ACHN (cell line): Measurements from ENCODE around the gene JMJD1C.
"Not testable (repeated sequence)": the region's sequence is repeated elsewhere in the genome, so short reads cannot be mapped to it uniquely, and the experiment has no call there.

Source experiments
- DNase-seq: peaks from one replicate; pipeline ENCODE4 v3.0.0-alpha.2; 2015
- in situ Hi-C: cut with HindIII; loops from 2 replicates; pipeline ENCODE4 v1.10.0; 2017; ENCODE audit warnings: low sequenced_read_pairs, low pct_ligation_motif_present, low pct_unique_long_range_greater_than_20kb

Gene JMJD1C

DNA sequence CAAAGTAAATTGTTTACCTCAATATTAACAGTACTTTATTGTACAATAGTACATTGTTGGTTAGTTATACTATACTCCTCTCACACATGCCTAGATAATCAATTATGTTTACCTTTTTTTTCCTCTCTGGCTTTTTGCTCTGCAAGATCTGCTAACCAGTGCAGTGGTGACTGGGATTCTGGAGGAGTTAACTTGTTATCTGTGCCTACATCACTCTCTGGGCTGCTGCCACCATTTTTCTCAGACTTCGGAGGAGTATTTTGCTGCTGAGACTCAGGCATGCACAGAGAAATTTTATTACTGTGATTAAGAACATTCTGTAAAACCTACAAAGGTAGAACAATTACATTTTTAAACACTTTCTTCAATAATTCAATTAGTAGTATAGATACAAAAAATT lies 273.0 kb downstream of the JMJD1C start:
- in situ Hi-C loops: no loop called here
- no peak for DNase-seq

DNA sequence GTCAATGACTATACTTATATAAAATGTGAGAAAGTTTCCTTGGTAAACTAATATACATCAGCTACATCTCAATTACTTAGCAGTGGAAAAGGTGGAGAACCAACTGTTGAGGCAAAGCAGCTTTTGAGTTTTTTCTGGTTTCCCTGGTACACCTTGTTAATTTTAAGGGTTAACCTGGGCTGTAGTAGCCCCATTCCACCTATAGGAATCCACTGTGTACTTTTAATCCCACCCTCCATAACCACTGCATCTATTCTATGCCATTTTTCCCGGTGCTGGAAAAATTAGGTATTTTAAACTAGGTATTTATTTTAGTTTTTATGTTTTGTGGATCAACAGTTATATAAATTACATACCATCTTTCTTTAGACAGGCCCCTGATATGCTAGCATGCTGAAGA lies 290.2 kb downstream of the JMJD1C start:
- in situ Hi-C loops: no loop called here
- DNase-seq: no peak

DNA sequence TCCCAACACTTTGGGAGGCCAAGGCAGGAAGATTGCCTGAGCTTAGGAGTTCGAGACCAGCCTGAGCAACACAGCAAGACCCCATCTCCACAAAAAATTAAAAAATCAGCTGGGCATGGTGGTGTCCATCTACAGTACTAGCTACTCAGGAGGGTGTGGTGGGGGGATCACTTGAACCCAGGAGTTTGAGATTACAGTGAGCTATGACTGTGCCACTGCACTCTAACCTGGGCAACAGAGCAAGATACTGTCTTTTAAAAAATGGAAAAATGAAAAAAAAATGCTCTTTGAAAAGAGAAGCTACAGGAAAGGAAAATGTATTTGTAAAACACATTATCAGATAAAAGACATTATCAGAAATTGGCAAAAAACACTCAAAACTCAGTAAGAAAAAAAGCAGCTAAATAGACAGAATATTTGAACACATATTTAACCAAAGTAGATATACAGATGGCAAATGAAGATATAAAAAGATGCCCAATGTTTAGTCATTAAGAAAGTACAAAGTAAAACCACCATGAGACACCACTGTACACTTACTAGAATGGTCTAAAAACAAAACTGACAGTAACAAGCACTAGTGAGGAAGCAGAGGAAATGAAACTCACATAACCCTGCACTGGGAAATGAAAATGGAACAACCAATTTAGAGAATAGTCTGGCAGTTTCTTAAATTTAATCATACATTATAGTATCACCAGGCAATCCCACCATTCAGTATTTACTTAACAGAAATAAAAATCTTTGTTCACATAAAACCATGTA lies 292.1 kb downstream of the JMJD1C start:
- in situ Hi-C loops: no loop called here
- no peak for DNase-seq

DNA sequence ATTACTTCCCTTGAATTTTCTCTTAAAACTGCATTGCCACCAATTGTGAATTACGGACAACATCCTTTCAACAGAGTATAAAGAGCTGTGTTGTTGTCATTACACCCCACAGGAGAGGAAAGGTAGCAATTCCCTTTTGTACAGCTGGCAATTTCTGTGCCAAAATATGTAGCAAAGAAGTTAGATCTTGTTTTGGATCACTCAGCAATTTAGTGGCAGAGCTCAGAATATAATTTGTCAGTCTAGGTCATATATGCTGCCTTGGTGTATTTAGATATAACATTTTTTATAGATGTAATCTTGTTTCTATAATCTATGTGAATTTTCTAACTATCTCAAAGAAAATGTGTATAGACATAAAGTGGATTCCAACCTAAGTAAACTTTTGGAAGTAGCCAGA lies 293.9 kb downstream of the JMJD1C start:
- no peak for DNase-seq
- in situ Hi-C loops: no loop called here

DNA sequence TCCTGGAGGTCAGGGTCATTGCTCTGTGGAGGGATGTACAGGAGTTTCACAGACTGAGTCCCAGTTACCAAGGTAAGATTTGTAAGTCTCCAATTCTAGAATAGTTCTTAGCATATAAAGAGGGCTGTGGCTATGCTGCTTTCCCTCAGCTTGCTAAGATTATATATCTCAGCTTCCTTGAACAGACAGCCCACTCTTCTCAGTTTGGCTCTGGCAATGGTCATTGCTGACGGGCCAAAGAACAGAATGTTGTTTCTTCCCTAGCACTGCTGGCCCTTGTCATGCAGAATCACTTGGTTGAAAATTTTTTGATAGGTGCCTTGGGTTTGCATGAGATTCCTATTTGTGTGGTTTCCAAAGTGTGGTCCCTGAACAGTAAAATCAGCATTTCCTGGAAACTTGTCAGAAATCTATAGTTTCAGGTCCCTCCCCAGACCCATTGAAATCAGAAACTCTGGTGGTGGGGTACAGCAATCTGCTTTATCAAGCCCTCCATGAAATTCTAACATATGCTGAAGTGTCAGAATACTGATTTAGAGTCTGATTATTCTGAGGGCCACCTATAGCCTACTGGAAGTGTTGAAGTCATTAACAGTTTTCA lies 294.4 kb downstream of the JMJD1C start:
- DNase-seq: no peak
- in situ Hi-C loops: no loop called here

DNA sequence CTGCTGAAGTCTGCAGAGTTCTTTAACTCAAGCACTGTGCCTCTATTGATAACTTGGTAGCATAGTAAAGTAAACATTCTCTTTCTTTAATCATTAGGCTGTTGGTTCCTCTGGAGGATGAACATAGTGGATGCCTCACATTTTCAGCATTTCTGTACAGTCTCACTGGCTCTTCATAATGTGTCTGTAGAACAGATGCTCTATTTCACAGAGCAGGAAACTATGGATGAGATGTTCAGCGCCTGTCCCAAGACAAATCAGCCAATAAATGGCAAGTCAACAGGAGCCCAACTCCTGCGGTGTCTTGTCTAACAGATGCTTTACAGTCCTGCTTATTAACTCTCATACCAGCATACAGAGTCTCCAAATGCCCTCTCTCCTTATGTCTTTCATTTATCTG lies 296.2 kb downstream of the JMJD1C start:
- in situ Hi-C loops: no loop called here
- no peak for DNase-seq

DNA sequence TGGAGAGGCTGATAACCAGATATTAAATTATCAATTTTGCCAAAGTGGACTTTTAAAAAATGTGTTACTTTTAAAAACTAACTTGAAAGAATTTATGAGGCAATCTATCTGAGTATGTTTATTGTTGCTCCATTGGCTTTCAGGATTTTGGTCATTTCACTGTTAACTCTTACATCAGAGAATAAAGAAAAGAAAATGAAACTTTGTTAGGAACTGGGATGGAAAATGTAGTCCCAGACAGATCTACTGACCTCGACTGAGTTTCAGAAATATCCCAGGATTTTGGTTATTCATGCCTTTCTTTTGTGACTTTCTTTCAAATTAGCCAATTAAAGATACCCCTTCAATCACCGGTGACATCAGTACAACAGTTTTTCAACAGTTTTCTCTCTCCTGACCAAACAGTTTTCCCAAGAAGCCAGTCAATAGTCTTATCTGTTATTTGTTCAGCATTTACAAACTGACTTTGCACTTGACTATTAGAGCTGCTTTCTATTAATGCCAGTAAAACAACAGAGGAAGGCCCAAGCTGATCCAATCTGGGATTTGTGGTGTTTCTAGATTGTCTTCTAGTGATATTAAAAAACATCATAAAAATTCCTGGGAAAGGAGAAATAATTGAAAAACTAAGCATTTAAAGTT lies 296.8 kb downstream of the JMJD1C start:
- in situ Hi-C loops: no loop called here
- no peak for DNase-seq

DNA sequence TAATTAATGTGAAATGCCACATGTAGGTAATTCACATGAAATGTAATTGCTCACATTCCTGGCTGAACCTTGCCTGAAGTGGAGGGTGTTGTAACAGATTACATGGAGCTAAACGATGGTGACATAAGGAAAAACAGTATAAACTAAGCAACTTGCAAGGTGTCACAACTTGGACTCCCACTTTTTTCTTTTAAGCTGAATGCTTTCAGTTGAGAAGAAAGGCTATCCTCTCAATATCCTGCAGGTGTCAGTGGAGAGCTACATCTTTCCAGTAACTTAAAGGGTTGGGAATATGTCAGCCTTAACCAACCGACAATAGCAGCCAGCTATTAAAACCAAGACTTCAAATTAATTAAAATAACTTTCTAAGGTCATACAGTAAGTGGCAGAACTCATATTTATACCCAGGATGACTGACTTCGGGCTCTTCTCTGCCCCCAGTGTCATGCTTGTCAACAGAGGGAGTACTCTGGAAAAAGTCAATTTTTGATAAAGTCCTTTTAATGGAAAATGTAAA lies 299.0 kb downstream of the JMJD1C start:
- in situ Hi-C loops: no loop called here
- DNase-seq: peak; percentile 81

DNA sequence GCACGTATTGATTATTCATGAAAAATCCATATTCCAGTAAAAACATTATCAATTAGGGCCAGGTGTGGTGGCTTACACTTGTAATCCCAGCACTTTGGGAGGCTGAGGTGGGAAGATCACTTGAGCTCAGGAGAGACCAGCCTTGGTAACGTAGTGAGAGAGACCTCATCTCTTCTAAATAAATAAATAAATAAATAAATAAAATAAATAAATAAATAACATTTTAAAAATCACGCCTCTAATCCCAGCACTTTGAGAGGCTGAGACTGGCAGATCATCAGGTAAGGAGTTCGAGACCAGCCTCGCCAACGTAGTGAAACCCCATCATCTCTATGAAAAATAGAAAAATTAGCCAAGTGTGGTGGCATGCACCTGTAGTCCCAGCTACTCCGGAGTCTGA lies 300.5 kb downstream of the JMJD1C start:
- no peak for DNase-seq
- in situ Hi-C loops: no loop called here

DNA sequence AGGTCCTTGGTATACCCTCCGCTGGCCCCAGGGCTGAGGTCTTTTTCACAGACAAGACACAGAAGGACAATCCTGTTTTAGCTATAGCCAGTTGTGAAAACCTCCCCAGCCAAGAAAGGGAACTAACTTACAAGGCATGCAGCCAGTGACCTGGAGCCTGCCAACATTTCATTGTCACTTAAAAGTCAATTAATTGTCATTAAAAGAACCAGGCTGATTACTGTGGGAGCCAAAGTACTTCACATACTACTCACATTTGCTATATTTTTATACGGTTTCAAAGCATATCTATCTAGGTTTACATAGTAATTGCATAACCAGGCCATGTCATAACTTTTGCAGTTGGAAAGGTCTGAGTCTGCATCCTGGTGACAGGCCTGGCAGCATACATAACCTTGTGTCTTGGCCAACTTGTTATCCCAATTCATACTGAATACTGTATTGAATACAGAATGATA lies 301.6 kb downstream of the JMJD1C start:
- in situ Hi-C loops: no loop called here
- no peak for DNase-seq

DNA sequence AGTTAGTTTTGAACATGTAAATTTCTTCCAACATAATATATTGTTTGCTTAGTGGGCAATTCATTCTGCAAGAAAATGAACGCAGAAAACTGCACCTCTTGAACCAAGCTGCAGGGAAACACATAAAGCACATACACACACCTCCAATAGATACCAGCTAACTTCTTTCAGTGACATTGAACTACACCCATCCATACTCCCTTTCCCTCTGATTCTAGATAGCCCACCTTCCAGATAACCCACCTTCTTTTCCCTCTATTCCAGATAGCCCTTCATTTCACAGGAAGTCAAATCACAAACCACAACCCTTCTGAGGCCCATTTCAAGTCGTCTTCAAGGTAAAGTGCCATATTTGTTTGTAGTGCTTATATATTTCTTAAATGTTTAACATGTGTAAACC lies 304.2 kb downstream of the JMJD1C start:
- no peak for DNase-seq
- in situ Hi-C loops: no loop called here

DNA sequence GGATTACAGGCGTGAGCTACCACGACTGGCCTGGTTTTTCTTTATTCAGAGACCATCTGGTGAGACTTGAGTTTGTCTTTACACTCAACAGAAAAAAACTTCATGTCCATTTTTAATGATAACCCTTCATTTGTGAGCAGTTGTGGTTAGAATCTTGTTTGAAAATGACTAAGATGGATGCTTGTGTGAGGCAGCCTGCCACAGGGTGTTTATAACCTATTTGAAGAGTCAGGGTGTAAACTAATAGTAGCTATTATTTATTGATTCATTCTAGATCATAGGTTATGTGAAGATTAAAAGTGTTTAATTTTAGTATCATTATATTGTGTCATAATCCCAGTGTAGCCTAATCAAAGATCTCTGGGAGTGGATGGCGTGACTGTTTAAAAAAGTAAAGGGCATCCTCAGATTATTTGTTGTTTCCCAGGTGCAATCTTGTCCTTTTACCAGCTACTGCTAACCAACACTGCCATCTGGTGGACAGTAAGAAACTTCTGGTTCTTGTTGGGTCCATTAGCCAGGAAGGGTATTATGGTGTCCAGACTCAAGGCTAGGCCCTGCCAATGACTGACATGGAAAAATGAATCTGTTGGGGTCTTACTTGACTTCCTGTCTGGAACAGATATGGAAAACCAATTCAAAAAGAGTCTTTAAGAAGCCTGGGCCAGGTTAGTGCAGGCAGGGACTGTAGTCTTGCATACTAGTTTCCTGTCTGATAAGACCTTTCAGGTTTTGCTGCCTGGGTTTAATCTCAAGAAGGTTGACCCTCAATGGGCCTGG lies 307.7 kb downstream of the JMJD1C start:
- in situ Hi-C loops: no loop called here

DNA sequence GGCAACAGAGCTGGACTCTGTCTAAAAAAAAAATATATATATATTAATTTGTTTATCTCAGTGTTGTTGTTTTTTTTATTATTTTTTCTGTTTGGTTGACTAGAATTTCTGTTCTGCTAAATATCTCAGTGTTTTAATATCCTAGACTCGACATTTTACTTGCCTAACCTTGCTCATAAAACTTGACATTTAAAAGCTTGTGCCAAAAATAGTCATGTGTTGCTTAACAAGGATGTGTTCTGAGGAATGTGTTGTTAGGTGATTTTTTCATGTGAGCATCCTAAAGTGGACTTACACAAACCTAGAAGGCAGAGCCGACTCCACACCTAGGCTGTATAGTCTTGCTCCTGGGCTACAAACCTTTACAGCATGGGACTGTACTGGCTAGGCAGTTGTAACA lies 309.5 kb downstream of the JMJD1C start:
- in situ Hi-C loops: no loop called here
- no peak for DNase-seq

More for the DNA sequence above, 307.7 kb downstream of the JMJD1C start:
- peak; percentile 81 for DNase-seq

DNA sequence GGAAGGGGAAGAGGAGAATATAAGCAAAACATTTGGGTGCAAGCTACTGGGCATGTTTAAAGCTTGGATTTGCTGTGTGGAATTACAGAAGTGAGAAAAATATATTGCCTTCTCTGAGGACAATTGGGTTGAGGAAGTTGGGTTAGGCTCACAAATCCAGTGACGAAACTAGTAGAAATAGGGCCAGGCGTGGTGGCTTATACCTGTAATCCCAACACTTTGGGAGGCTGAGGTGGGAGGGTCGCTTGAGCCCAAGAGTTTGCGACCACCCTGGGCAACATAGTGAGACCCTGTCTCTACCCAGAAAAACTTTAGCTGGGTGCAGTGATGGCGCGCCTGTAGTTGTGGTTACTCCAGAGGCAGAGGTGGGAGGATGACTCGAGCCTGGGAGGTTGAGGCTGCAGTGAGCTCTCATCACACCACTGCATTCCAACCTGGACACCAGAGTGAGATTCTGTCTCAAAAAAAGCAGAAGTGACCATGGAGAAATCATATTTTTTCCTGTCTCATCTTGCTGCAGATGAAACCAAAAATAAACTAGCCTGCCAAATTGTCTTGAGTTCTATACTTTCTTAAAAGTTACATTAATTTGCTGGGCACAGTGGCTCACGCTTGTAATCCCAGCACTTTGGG lies 310.3 kb downstream of the JMJD1C start:
- in situ Hi-C loops: no loop called here

DNA sequence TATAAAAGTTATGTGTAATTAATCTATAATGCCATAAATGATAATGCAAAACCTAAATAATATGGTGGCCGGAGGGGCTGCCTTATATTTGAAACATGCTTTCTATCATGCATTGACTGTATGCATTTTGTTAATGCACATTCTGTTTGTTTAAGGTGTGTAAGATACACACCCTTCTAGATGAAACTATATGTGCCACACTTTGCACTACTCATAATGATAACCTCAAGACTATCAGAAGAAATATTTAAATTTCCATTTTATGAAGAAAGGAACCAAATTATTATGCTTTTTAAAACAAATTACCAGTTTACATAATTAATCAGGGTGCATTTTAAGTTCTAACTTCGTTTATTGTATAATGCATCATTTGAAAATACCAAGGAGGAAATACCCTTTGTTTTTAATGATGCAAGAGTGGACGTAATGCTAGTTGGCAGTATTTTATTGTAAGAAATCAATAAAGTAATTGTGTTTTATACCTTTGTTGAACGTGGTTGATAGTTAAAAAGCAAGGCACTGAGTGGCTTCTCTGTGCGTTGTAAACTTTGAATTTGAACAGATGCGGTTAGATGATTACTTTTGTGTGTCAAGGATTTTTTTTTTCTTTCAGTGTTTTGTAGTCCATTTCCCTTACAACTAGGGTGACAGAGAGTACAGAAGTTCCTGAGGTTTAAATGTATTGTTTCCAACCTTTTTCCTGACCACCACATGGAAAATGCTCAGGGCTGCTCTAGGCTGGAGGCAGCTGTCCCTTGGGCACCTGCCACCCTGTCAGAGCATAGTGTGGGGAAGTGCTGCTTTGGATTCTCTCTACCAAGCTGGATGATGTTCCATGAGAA lies 311.0 kb downstream of the JMJD1C start:
- in situ Hi-C loops: no loop called here
- no peak for DNase-seq

More for the DNA sequence above, 310.3 kb downstream of the JMJD1C start:
- DNase-seq: no peak

DNA sequence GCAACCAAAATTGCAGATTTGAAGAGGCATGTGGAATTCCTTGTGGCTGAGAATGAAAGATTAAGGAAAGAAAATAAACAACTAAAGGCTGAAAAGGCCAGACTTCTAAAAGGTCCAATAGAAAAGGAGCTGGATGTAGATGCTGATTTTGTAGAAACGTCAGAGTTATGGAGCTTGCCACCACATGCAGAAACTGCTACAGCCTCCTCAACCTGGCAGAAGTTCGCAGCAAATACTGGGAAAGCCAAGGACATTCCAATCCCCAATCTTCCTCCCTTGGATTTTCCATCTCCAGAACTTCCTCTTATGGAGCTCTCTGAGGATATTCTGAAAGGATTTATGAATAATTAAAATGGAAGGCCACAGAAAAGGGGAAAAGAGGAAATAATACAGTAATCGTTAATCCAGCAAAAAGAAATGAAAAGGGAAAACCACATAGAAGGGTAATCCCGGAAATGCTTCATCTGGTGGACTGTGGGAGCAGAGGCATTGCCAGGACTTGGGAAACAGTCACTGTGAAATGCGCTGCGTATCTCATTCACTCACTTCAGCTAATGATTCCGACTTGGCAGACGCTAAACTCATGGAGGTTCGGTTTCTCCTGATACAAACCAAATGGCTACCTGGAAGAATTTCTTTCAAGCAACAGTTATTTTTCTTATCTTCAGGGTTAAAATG lies 311.8 kb downstream of the JMJD1C start:
- DNase-seq, in situ Hi-C loops: not testable (repeated sequence)

DNA sequence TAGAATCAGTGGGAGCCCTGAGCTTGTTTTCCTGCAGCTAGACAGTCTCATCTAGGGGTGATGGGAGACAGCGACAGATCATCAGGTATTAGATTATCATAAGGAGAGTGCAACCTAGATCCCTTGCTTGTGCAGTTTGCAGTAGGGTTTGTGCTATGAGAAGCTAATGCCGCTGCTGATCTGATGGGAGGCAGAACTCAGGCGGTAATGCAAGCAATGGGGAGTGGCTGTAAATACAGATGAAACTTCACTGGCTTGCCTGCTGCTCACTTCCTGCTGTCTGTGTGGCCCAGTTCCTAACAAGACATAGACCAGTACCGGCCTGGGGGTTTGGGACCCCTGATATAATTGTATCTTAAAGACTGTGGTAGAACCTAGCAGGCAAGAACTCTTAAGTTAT lies 315.0 kb downstream of the JMJD1C start:
- no peak for DNase-seq
- in situ Hi-C loops: no loop called here
